Hepatocyte (in vitro differentiated cells): ENCODE data around the gene PLPPR3. TPM values are rescaled to one million over a fixed set of nuclear protein-coding genes. Genes with fewer than 3 reads are reported as not detected.

Source experiments
- DNase-seq: peaks from one replicate; pipeline ENCODE4 v3.0.0-alpha.2; 2016; ENCODE audit warnings: low spot score
- H2AFZ ChIP-seq: fragments of 200-600 bp; sonication (generic); 2 replicates; pipeline ENCODE4 v1.6.0; 2016; ENCODE audit warnings: antibody characterized with exemption, mild to moderate bottlenecking
- H3K27ac ChIP-seq: fragments of 200-600 bp; sonication (generic); 2 replicates; pipeline ENCODE4 v1.5.1; 2016; ENCODE audit warnings: mild to moderate bottlenecking
- H3K27me3 ChIP-seq: fragments of 200-600 bp; sonication (generic); 2 replicates; pipeline ENCODE4 v1.6.1; 2016
- H3K36me3 ChIP-seq: fragments of 200-600 bp; sonication (generic); replicated peaks from 2 replicates; pipeline ENCODE4 v1.5.1; 2016; ENCODE audit warnings: low read depth; ENCODE audit not compliant: insufficient read depth
- H3K4me1 ChIP-seq: fragments of 200-600 bp; sonication (generic); 2 replicates; pipeline ENCODE4 v1.5.1; 2016; ENCODE audit warnings: mild to moderate bottlenecking, moderate library complexity; ENCODE audit not compliant: insufficient read depth
- H3K4me2 ChIP-seq: fragments of 200-600 bp; sonication (generic); 2 replicates; pipeline ENCODE4 v1.6.0; 2016
- H3K4me3 ChIP-seq: fragments of 200-600 bp; sonication (generic); 2 replicates; pipeline ENCODE4 v1.5.1; 2016; ENCODE audit warnings: mild to moderate bottlenecking
- H3K79me2 ChIP-seq: fragments of 200-600 bp; sonication (generic); 2 replicates; pipeline ENCODE4 v1.6.0; 2017; ENCODE audit warnings: mild to moderate bottlenecking
- H3K9me2 ChIP-seq: fragments of 200-600 bp; sonication (generic); replicated peaks from 2 replicates; pipeline ENCODE4 v1.6.0; 2017; ENCODE audit warnings: mild to moderate bottlenecking; ENCODE audit not compliant: insufficient read depth
- H3K9me3 ChIP-seq: fragments of 200-600 bp; sonication (generic); 2 replicates; pipeline ENCODE4 v1.5.1; 2016; ENCODE audit warnings: low read depth, mild to moderate bottlenecking
- H4K20me1 ChIP-seq: fragments of 200-600 bp; sonication (generic); 2 replicates; pipeline ENCODE4 v1.6.0; 2016; ENCODE audit warnings: mild to moderate bottlenecking; ENCODE audit not compliant: insufficient read depth, poor library complexity, severe bottlenecking
- EZH2 ChIP-seq: fragments of 200-600 bp; sonication (generic); IDR thresholded peaks from 2 replicates; pipeline ENCODE4 v1.6.1; 2016; ENCODE audit warnings: antibody characterized with exemption, mild to moderate bottlenecking, borderline replicate concordance
- EZH2phosphoT487 ChIP-seq: fragments of 200-600 bp; sonication (generic); IDR thresholded peaks from one replicate; pipeline ENCODE4 v1.6.1; 2018; ENCODE audit warnings: antibody characterized with exemption, mild to moderate bottlenecking, low read depth, moderate library complexity; ENCODE audit not compliant: unreplicated experiment, severe bottlenecking
- WGBS: methylation state at CpG from one replicate; pipeline ENCODE4 v1.1.6; 2016; ENCODE audit warnings: low lambda C conversion rate; ENCODE audit errors: missing lambda C conversion rate; 5-methylcytosine and 5-hydroxymethylcytosine counted together
- polyA plus RNA-seq: library from polyadenylated mRNA; unstranded; fragments of >200 nt; fragmentation: Nextera tagmentation; extraction: Ambion mirVana; gene quantifications from 2 replicates; pipeline ENCODE4 v1.2.1, GENCODE V29; 2016
- total RNA-seq: library from RNA; depleted of rRNA; stranded (reverse); fragments of >200 nt; gene quantifications from 2 replicates; pipeline ENCODE4 v1.2.3, GENCODE V29; 2014
- TF ChIP-seq, protein P1 (sequence below): fragments of 200-600 bp; sonication (generic); IDR thresholded peaks from 2 replicates; pipeline ENCODE4 v1.5.1; 2016; ENCODE audit warnings: antibody characterized with exemption, mild to moderate bottlenecking; ENCODE audit not compliant: poor library complexity

PLPPR3 gene
- total and polyA plus RNA-seq, 2 experiments from 2014 or later = 11.1 to 11.7 TPM

DNA sequence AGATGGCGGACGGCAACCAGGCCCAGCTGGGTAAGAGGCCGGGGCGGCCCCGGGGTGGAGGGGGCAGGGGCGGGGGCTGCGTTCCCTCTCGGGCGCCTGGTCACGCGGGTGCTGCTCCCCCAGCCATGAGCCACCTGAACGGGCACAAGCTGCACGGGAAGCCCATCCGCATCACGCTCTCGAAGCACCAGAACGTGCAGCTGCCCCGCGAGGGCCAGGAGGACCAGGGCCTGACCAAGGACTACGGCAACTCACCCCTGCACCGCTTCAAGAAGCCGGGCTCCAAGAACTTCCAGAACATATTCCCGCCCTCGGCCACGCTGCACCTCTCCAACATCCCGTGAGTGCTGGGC lies 13.4 kb downstream of the PLPPR3 start:
- WGBS = 95% methylated on average over 11 of the region's 26 CpGs
- Histone ChIP-seq H3K4me1 (no peaks in the 10 kb centered on the region), H3K79me2 (peaks cover 63% of the 10 kb centered on the region), H2AFZ (no peak overlapping the region), H3K4me2 (no peak overlapping the region), H3K9me3 (no peaks in the 10 kb centered on the region), H3K27me3 (no peaks in the 10 kb centered on the region), H3K36me3 (peaks cover 5% of the 10 kb centered on the region), H4K20me1 (peaks cover 80% of the 10 kb centered on the region), H3K4me3 (no peak overlapping the region), H3K27ac (no peak overlapping the region), H3K9me2 (no peaks in the 10 kb centered on the region)
- no peak for DNase-seq
- TF ChIP-seq EZH2phosphoT487 = no peak
- TF ChIP-seq EZH2 = no peak
- TF ChIP-seq, protein P1, sequence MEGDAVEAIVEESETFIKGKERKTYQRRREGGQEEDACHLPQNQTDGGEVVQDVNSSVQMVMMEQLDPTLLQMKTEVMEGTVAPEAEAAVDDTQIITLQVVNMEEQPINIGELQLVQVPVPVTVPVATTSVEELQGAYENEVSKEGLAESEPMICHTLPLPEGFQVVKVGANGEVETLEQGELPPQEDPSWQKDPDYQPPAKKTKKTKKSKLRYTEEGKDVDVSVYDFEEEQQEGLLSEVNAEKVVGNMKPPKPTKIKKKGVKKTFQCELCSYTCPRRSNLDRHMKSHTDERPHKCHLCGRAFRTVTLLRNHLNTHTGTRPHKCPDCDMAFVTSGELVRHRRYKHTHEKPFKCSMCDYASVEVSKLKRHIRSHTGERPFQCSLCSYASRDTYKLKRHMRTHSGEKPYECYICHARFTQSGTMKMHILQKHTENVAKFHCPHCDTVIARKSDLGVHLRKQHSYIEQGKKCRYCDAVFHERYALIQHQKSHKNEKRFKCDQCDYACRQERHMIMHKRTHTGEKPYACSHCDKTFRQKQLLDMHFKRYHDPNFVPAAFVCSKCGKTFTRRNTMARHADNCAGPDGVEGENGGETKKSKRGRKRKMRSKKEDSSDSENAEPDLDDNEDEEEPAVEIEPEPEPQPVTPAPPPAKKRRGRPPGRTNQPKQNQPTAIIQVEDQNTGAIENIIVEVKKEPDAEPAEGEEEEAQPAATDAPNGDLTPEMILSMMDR = no peak

DNA sequence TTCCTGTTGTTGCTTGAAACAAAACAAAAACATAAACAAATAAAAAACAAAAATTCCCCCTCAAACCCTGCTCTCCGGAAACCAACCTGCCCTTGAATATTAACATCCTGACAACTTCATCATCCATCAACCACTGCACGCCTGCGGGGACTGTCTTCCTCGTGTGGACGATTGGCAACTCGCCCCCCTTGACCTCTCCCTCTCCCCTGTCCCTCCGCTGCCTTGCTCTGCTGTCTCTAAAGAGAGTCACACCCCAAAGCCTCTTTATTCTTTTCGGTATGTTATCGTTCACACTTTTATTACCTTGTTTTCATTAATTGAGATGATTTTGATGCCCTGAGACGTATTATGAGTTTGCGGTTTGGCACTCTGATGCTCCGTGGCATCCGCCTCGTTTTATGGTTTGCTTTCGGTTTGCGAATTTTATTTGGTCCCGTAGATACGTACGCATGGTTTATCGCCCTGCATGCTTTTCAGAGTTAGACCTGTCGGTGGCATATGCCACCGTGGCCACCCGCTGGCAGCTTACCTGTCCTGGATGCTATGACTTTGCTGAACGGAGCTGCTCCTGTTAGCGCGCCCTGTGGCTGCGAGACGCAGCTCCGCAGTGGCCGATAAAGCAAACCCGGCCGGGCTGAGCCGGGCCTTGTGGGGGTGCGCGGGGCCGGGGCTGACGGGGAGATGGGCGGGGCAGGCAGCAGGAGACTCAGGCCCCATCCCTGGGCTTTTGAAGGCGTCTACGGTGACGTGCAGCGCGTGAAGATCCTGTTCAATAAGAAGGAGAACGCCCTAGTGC lies 13.9 kb downstream of the PLPPR3 start:
- no peaks in the 10 kb centered on the region for H3K27me3 ChIP-seq
- H3K4me3 ChIP-seq = no peak overlapping the region
- H3K9me2 ChIP-seq = no peaks in the 10 kb centered on the region
- H3K4me2 ChIP-seq = no peak overlapping the region
- whole genome bisulfite sequencing = 95% methylated on average over 38 of the region's 44 CpGs
- H3K79me2 ChIP-seq = peaks cover 68% of the 10 kb centered on the region
- H3K36me3 ChIP-seq = peaks cover 5% of the 10 kb centered on the region
- H4K20me1 ChIP-seq = peaks cover 86% of the 10 kb centered on the region
- H2AFZ ChIP-seq = no peak overlapping the region
- H3K27ac ChIP-seq = no peak overlapping the region
- DNase-seq = no peak
- peaks cover 3% of the 10 kb centered on the region for H3K4me1 ChIP-seq
- H3K9me3 ChIP-seq = no peaks in the 10 kb centered on the region
- TF ChIP-seq EZH2 (no peak), EZH2phosphoT487 (no peak)
- TF ChIP-seq, protein P1 = no peak

DNA sequence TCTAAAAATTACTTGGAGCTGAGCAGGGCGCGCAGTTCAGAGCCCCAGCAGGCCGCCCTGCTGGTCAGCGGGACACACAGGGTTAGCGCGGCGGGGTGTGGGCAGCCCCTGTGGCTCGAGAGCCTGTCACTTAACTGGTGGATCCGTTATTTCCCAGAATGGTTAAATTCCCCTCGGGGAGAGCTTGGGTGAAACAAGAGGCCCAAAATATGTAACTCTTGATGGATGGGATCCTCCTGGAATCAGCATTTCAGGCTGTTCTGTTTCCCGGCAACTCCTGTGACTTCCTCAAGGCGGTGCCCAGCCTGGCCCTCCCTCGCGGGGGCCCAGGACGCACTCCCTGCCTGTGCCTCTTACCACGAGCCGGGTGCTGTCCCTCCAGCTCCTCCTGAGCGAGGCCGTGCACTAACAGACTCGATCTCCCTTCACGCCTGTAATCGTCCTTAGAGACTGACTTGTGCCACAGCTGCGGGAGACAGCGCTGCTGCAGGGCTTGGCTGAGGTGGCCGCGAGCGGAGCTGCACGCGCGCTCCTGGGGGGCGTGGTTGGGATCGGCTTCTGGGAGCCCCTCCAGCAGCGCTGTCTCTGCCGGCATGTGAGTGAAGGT lies 14.8 kb downstream of the PLPPR3 start:
- no peak overlapping the region for H3K4me3 ChIP-seq
- DNase-seq = no peak
- peaks cover 78% of the 10 kb centered on the region for H3K79me2 ChIP-seq
- no peak for TF ChIP-seq EZH2
- TF ChIP-seq, protein P1 = no peak
- TF ChIP-seq EZH2phosphoT487 = no peak
- H3K9me3 ChIP-seq = no peaks in the 10 kb centered on the region
- no peaks in the 10 kb centered on the region for H3K27me3 ChIP-seq
- H3K36me3 ChIP-seq = peaks cover 5% of the 10 kb centered on the region
- H3K4me1 ChIP-seq = peaks cover 12% of the 10 kb centered on the region
- no peak overlapping the region for H2AFZ ChIP-seq
- H3K27ac ChIP-seq = no peak overlapping the region
- H4K20me1 ChIP-seq = peaks cover 95% of the 10 kb centered on the region
- 92% methylated on average over 30 of the region's 34 CpGs for WGBS
- no peaks in the 10 kb centered on the region for H3K9me2 ChIP-seq
- no peak overlapping the region for H3K4me2 ChIP-seq
